Osteoblast (primary cell): ENCODE measurements around the gene ST6GALNAC1. TPM values are rescaled to one million over a fixed set of nuclear protein-coding genes. Genes with fewer than 3 reads are reported as not detected.

ENCODE experiments used
- DNase-seq: peaks from one replicate; pipeline ENCODE4 v3.0.0; 2011; ENCODE audit warnings: low spot score, mixed read lengths; ENCODE audit not compliant: insufficient read length; ENCODE audit errors: missing footprints
- H2AFZ ChIP-seq: 2 replicates; pipeline ENCODE4 v1.6.0; 2011; ENCODE audit warnings: mild to moderate bottlenecking, low read length
- H3K27ac ChIP-seq: 2 replicates; pipeline ENCODE4 v1.5.1; 2011; ENCODE audit warnings: mild to moderate bottlenecking, low read depth, low read length, moderate library complexity
- H3K27me3 ChIP-seq: 2 replicates; pipeline ENCODE4 v1.6.0; 2012; ENCODE audit warnings: mild to moderate bottlenecking, control low read depth, inconsistent platforms, low read length, moderate library complexity; ENCODE audit not compliant: insufficient read depth
- H3K36me3 ChIP-seq: 2 replicates; pipeline ENCODE4 v1.5.1; 2011; ENCODE audit warnings: mild to moderate bottlenecking, low read length, control low read depth, moderate library complexity; ENCODE audit not compliant: insufficient read depth
- H3K4me1 ChIP-seq: 2 replicates; pipeline ENCODE4 v1.5.1; 2011; ENCODE audit warnings: mild to moderate bottlenecking, low read length, control low read depth, moderate library complexity; ENCODE audit not compliant: insufficient read depth
- H3K4me2 ChIP-seq: 2 replicates; pipeline ENCODE4 v1.6.0; 2011; ENCODE audit warnings: mild to moderate bottlenecking, low read length; ENCODE audit not compliant: insufficient read depth
- H3K4me3 ChIP-seq: fragments of 200-600 bp; sonication (generic); 3 replicates; pipeline ENCODE4 v1.5.1; 2012; ENCODE audit warnings: mild to moderate bottlenecking, low read length, inconsistent platforms; ENCODE audit not compliant: insufficient read depth
- H3K79me2 ChIP-seq: 2 replicates; pipeline ENCODE4 v1.6.0; 2012; ENCODE audit warnings: mild to moderate bottlenecking, low read length, control low read depth, inconsistent platforms; ENCODE audit not compliant: insufficient read depth
- H3K9me3 ChIP-seq: 2 replicates; pipeline ENCODE4 v1.5.1; 2011; ENCODE audit warnings: low read depth, low read length, control low read depth
- H4K20me1 ChIP-seq: 2 replicates; pipeline ENCODE4 v1.6.0; 2012; ENCODE audit warnings: mild to moderate bottlenecking, low read length, control low read depth; ENCODE audit not compliant: insufficient read depth
- total RNA-seq: library from RNA; depleted of rRNA; stranded (reverse); fragments of >200 nt; gene quantifications from 2 replicates; pipeline ENCODE4 v1.2.3, GENCODE V29; 2012
- TF ChIP-seq, protein P1 (sequence below): IDR thresholded peaks from 2 replicates; pipeline ENCODE4 v1.5.1; 2011; ENCODE audit warnings: mild to moderate bottlenecking, low read depth, low read length, moderate library complexity; ENCODE audit errors: extremely low read depth

ST6GALNAC1 gene
- total RNA-seq, 1 donor = 0.72 TPM

DNA sequence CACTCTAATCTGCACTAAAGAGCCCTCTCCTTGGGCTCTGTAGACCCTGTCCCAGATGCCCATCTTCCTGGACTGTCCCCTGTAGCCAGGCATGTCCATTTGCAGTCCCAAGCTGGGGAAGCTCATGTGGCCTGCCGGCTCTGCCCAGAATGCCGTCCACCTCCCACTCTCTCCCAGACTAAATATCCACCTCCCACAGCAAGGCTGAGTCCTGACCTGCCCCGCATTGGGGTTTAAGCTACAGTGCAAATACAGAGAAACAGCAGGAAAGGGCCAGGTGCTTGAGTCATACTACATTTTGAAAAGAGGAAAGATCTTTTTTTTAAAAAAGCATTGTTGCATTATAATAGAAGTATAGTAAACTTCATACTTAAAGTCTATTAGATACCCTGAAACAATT lies 60.9 kb downstream of the ST6GALNAC1 start:
- Histone ChIP-seq H3K9me3 (no peaks in the 10 kb centered on the region), H3K79me2 (no peaks in the 10 kb centered on the region), H4K20me1 (no peaks in the 10 kb centered on the region), H3K36me3 (no peaks in the 10 kb centered on the region), H3K4me1 (no peaks in the 10 kb centered on the region), H2AFZ (no peak overlapping the region), H3K4me3 (no peak overlapping the region), H3K27ac (no peak overlapping the region), H3K4me2 (no peak overlapping the region), H3K27me3 (peaks cover 36% of the 10 kb centered on the region)
- TF ChIP-seq, protein P1, sequence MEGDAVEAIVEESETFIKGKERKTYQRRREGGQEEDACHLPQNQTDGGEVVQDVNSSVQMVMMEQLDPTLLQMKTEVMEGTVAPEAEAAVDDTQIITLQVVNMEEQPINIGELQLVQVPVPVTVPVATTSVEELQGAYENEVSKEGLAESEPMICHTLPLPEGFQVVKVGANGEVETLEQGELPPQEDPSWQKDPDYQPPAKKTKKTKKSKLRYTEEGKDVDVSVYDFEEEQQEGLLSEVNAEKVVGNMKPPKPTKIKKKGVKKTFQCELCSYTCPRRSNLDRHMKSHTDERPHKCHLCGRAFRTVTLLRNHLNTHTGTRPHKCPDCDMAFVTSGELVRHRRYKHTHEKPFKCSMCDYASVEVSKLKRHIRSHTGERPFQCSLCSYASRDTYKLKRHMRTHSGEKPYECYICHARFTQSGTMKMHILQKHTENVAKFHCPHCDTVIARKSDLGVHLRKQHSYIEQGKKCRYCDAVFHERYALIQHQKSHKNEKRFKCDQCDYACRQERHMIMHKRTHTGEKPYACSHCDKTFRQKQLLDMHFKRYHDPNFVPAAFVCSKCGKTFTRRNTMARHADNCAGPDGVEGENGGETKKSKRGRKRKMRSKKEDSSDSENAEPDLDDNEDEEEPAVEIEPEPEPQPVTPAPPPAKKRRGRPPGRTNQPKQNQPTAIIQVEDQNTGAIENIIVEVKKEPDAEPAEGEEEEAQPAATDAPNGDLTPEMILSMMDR = no peak
- peak; percentile 41 for DNase-seq

GRCh38 chr17:76581515-76581914 lies 62.0 kb downstream of the ST6GALNAC1 start:
- no peaks in the 10 kb centered on the region for H3K36me3 ChIP-seq
- no peaks in the 10 kb centered on the region for H3K4me1 ChIP-seq
- H3K79me2 ChIP-seq = no peaks in the 10 kb centered on the region
- no peak overlapping the region for H2AFZ ChIP-seq
- DNase-seq = peak; percentile 25
- H3K27me3 ChIP-seq = peaks cover 27% of the 10 kb centered on the region
- TF ChIP-seq, protein P1 = no peak
- H4K20me1 ChIP-seq = no peaks in the 10 kb centered on the region
- no peak overlapping the region for H3K4me3 ChIP-seq
- H3K4me2 ChIP-seq = no peak overlapping the region
- no peaks in the 10 kb centered on the region for H3K9me3 ChIP-seq
- no peak overlapping the region for H3K27ac ChIP-seq

- no peak overlapping the region for H3K27ac ChIP-seq
- peaks cover 7% of the 10 kb centered on the region for H3K27me3 ChIP-seq
- no peak overlapping the region for H2AFZ ChIP-seq
- DNase-seq = no peak
- no peaks in the 10 kb centered on the region for H4K20me1 ChIP-seq
- TF ChIP-seq, protein P1 = no peak
- no peak overlapping the region for H3K4me2 ChIP-seq
- no peaks in the 10 kb centered on the region for H3K36me3 ChIP-seq
- H3K4me1 ChIP-seq = no peaks in the 10 kb centered on the region
- H3K4me3 ChIP-seq = no peak overlapping the region
- no peaks in the 10 kb centered on the region for H3K9me3 ChIP-seq
- H3K79me2 ChIP-seq = no peaks in the 10 kb centered on the region
These were observed 64.3 kb downstream of the ST6GALNAC1 start for GRCh38 chr17:76579281-76579680.

- Histone ChIP-seq H3K27ac (no peak overlapping the region), H4K20me1 (no peaks in the 10 kb centered on the region), H3K36me3 (no peaks in the 10 kb centered on the region), H2AFZ (no peak overlapping the region), H3K4me3 (no peak overlapping the region), H3K4me1 (no peaks in the 10 kb centered on the region), H3K4me2 (no peak overlapping the region), H3K27me3 (peaks cover under 1% of the 10 kb centered on the region), H3K9me3 (no peaks in the 10 kb centered on the region), H3K79me2 (no peaks in the 10 kb centered on the region)
- TF ChIP-seq, protein P1 = no peak
- DNase-seq = peak; percentile 61
These were observed 65.2 kb downstream of the ST6GALNAC1 start for GRCh38 chr17:76578376-76578775.
